ENCODE data around the gene FBXO11.
A peak's percentile ranks its signal among the peaks of the same experiment; 100 is the strongest.
"Not testable (repeated sequence)": the region's sequence is repeated elsewhere in the genome, so short reads cannot be mapped to it uniquely, and the experiment has no call there.

The FBXO11 gene

DNA sequence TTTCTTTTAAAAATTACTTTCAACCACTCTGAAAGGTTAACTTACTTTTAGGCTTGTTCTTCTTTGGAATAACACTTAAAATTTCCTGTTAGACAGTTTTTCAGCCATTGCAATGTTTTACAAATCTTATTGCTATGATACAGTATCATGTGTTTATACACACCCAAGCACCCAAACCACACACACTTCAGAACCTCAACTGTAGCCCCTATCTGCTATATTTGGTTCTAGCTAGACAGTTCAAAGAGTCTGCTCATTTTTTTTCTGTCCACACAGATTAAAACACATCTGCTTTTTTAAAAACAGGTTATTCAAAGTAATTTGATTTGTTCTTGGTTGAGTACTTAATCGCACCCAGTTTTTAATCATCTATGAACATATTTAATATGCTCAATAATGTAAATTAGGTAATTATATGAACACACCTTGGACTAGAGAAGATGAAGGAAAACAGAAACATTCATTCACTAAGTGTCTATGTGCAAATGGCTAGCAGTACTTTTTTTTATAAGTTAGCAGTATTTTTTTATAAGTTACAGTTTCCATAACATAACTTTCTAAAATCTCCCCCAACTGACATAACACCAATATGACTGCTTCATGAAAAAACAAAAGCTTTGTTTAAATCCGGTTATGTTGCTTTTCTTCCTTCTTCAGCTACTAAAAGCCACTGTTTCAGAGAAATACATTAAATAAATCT lies 17.6 kb downstream of the FBXO11 start:
- ATAC-seq: no peak
- Mint-ChIP-seq H3K27me3 (no peaks in the 10 kb centered on the region), H3K27ac (no peak overlapping the region), H3K9me3 (no peaks in the 10 kb centered on the region), H3K4me3 (no peak overlapping the region), H3K4me1 (peaks cover 52% of the 10 kb centered on the region), H3K36me3 (peaks cover 14% of the 10 kb centered on the region)

DNA sequence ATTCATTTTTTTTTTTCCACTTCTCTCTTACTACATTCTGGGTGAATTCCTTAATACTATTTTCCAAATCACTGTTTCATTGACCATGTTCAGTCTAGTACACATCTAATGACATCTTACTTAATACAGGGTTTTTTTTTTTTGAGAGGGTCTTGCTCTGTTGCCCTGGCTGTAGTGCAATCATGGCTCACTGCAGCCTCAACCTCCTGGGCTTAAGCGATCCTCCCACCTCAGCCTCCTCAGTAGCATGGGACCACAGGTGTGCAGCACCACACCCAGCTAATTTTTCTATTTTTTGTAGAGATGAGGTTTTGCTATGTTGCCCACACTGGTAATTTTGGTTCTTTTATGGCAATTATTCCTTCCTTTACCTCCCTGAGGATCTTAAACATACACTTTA lies 29.4 kb downstream of the FBXO11 start:
- H3K27ac Mint-ChIP-seq: no peak overlapping the region
- H3K9me3 Mint-ChIP-seq: peaks cover 3% of the 10 kb centered on the region
- H3K4me1 Mint-ChIP-seq: peaks cover 64% of the 10 kb centered on the region
- H3K27me3 Mint-ChIP-seq: no peaks in the 10 kb centered on the region
- no peak overlapping the region for H3K4me3 Mint-ChIP-seq
- no peak for ATAC-seq
- H3K36me3 Mint-ChIP-seq: peaks cover 22% of the 10 kb centered on the region

DNA sequence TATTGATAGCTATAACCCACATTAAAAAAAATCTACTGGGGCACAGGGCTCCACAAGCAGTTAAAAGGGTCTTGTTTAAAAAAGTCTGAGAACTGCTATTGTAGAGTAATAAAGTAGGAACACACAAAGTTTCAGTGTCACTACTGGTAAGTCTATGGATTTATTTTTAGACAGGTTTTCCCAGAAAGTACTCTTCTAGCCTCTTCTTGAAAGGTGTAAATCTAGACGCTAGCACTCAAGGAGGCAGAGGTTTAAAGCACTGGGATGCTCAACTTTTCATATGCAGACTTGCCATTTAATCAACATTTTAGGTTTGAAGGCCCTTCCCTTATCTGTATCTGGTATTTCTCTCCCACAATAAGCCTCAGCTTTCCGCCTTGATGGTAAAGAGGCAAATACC lies 33.4 kb downstream of the FBXO11 start:
- Mint-ChIP-seq H3K36me3 (peaks cover 39% of the 10 kb centered on the region), H3K27me3 (no peaks in the 10 kb centered on the region), H3K9me3 (peaks cover 3% of the 10 kb centered on the region), H3K27ac (no peak overlapping the region), H3K4me1 (peaks cover 69% of the 10 kb centered on the region), H3K4me3 (no peak overlapping the region)
- no peak for ATAC-seq

DNA sequence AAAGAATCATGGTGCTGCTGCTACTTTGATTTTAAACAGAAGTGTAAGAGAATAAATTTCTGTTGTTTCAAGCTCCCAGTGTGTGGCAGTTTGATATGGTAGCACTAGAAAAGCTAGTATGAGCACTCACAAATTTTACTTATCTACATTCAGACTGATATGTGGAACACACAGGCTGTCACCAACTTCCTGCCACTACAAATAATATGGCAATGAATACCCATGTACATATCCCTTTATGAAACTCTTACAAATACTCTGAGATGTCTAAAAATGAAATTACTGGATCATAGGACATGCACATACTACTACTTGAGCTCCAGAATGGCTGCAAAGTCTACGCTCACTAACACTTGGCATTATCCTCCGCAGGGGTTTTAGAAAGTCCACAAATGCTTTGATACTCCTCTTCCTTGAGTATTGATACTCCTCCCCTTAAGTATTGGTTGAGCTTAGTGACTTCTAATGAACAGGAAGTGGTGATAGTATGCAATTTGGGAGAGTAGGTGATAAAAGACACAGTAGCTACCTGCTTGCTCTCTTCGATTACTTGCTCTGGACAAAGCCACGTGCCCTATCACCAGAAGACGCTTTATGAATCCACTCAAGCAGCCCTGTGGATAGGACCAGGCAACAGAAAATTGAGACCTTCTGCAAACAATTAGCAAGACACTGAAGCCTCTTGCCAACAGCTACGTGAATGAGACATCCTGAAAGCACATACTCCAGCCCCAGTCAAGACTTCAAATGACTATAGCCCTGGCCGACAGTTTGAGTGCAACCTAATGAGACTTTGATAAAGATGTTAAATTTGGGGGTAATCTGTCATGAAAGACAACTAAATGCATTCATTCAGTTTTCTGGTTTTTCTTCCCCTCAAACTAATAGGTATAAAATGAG lies 35.4 kb downstream of the FBXO11 start:
- Mint-ChIP-seq H3K4me1 (peaks cover 69% of the 10 kb centered on the region), H3K4me3 (no peak overlapping the region), H3K27ac (peak overlapping the region; percentile 4)

DNA sequence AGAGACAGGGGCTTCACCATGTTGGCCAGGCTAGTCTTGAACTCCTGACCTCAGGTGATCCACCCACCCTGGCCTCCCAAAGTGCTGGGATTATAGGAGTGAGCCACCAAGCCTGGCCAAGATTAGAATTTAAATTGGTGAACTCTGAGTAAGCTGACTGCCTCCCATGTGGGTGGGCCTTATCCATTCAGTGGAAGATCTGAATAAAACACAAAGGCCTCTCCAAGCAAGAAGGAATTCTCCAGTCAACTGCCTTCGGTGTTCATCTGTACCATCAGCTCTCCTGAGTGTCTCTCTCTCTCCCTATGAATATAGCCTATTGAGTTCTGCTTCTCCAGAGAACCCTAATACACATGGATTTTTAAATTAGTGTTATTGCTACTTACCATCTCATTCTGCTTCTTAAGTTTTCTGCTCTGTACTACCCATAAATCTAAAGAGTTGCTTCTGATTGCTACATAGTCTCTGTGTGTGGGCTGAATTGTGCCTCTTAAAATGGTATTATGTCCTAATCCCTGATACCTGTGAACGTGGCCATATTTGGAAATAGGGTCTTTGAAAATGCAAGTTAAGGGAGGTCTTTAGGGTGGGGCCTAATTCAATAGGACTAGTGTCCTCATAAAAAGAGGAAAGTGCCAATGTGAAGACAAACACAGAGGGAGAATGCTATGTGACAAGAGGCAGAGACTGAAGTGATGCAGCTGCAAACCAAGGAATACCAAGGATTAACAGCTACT lies 36.3 kb downstream of the FBXO11 start:
- H3K4me3 Mint-ChIP-seq: no peak overlapping the region
- no peaks in the 10 kb centered on the region for H3K27me3 Mint-ChIP-seq
- no peaks in the 10 kb centered on the region for H3K9me3 Mint-ChIP-seq
- ATAC-seq: no peak
- peak overlapping the region; percentile 57 for H3K27ac Mint-ChIP-seq
- peaks cover 27% of the 10 kb centered on the region for H3K36me3 Mint-ChIP-seq
- H3K4me1 Mint-ChIP-seq: peaks cover 75% of the 10 kb centered on the region

More for the DNA sequence above, 35.4 kb downstream of the FBXO11 start:
- ATAC-seq: no peak
- Mint-ChIP-seq H3K9me3 (no peaks in the 10 kb centered on the region), H3K36me3 (peaks cover 27% of the 10 kb centered on the region), H3K27me3 (no peaks in the 10 kb centered on the region)

DNA sequence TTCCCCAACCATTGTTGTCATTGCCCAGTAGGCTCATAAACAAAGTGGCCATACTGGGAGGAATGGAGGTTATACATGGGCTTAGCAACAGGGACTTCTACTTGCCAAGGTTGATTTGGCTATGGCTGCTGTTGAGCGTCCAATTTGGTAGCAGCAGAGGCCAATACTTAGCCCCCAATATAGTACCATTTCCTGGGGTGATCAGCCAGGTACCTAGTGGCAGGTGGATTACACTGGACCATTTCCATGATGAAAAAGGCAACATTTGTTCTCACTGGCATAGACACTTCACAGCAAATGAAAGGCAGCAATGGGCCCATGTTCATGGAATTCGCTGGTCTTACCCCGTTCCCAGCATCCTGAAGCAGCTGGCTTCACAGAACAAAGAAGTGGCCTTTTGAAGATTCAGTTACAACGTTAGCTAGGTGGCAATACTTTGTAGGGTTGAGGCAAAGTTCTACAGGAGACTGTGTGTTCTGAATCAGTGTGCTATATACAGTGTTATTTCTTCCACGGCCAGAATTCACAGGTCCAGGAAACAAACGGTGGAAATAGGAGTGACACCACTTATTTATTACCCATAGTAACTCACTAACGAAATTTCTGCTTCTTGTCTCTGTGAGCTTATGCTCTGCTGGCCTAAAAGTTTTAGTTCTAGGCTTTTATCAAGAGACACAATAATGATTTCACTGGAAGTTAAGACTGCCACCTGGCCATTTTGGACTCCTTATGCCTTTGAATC lies 37.5 kb downstream of the FBXO11 start:
- Mint-ChIP-seq H3K4me3 (no peak overlapping the region), H3K4me1 (peaks cover 76% of the 10 kb centered on the region), H3K27ac (peak overlapping the region; percentile 57), H3K36me3 (peaks cover 27% of the 10 kb centered on the region), H3K9me3 (no peaks in the 10 kb centered on the region), H3K27me3 (no peaks in the 10 kb centered on the region)
- no peak for ATAC-seq

DNA sequence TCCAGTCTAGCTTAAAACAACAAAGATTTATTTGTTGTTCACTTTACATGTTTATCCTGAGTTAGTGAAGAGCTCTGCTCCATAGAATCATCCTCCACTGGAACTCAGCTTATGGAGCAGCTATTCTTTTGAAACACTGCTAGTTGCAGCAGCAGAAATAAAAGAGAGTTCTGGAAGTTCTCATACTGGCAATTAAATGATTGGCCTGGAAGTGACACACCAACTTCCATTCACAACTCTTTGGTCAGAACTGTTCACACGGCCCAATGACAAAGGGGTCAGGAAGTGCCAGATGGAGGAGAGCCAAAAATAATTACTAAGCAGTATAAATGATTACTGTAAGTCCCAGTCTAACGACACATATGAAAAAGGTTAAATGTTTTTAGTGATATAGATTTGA lies 39.1 kb downstream of the FBXO11 start:
- no peak for ATAC-seq
- peaks cover 67% of the 10 kb centered on the region for H3K4me1 Mint-ChIP-seq
- no peak overlapping the region for H3K4me3 Mint-ChIP-seq
- H3K27me3 Mint-ChIP-seq: no peaks in the 10 kb centered on the region
- peak overlapping the region; percentile 44 for H3K27ac Mint-ChIP-seq
- no peaks in the 10 kb centered on the region for H3K9me3 Mint-ChIP-seq
- peaks cover 24% of the 10 kb centered on the region for H3K36me3 Mint-ChIP-seq

DNA sequence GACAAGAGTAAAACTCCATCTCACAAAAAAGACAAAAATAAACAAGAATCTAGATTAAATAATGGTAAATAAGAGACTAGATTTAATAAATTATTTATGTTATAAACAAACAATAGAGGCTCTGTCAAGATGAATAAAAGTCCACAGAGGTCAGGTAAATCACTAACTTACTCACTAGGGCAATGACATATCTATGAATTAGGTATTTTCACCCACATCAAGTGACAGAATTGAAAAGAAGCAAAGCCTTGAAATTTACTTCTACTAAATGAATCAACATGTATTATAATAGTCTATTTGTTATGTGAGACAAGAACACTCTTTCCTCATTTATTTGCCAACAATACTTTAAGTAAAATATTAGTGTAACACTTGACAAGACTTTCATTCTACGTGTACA lies 41.7 kb downstream of the FBXO11 start:
- no peak for ATAC-seq
- H3K27ac Mint-ChIP-seq: peak overlapping the region; percentile 46
- no peaks in the 10 kb centered on the region for H3K9me3 Mint-ChIP-seq
- H3K36me3 Mint-ChIP-seq: peaks cover 6% of the 10 kb centered on the region
- H3K27me3 Mint-ChIP-seq: no peaks in the 10 kb centered on the region
- H3K4me1 Mint-ChIP-seq: peaks cover 47% of the 10 kb centered on the region
- no peak overlapping the region for H3K4me3 Mint-ChIP-seq

DNA sequence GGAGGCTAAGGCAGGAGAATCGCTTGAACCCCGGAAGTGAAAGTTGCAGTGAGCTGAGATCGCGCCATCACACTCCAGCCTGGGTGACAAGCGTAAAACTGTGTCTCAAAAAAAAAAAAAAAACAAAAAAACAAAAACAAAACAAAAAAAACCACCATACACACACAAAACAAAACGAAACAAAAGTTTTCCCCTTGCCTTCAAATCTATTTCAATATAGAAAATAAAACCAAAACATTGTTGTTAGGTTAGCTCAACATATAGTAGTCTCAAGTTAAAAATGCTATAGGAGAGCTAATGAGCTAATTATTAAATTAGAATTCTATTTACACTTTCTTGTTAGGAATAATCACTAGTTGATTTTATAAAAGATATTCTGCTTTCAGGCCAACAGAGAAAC lies 43.3 kb downstream of the FBXO11 start:
- Mint-ChIP-seq H3K4me1 (peaks cover 37% of the 10 kb centered on the region), H3K27me3 (no peaks in the 10 kb centered on the region), H3K36me3 (no peaks in the 10 kb centered on the region), H3K9me3 (no peaks in the 10 kb centered on the region), H3K4me3 (no peak overlapping the region), H3K27ac (no peak overlapping the region)
- no peak for ATAC-seq

DNA sequence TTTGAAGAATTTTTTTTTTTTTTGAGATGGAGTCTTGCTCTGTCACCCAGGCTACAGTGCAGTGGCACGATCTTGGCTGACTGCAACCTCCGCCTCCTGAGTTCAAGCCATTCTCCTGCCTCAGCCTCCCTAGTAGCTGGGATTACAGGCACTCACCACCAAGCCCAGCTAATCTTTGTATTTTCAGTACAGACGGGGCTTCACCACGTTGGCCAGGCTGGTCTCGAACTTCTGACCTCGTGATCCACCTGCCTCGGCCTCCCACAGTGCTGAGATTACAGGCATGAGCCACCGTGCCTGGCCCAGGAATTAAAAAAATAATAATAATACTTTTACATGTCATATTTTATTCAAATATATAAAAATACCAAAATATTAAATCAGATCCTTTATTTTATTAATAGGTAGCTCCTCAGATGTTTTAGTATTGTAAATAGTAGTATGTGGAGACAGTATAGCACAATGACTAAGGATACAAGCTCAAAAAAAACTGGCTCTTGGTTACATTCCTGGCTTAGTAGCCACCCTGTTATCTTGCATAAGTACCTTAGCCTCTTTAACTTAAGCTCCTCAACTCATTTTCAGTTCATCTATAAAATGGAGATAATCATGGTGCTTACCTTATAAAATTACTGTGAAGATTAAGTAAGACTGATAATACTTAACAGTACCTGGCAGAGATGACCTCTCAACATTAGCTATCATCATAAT lies 53.1 kb downstream of the FBXO11 start:
- not testable (repeated sequence) for H3K9me3 Mint-ChIP-seq, ATAC-seq, H3K27me3 Mint-ChIP-seq, H3K36me3 Mint-ChIP-seq, H3K4me3 Mint-ChIP-seq
- Mint-ChIP-seq H3K4me1 (peaks cover 66% of the 10 kb centered on the region), H3K27ac (peak overlapping the region; percentile 14)

DNA sequence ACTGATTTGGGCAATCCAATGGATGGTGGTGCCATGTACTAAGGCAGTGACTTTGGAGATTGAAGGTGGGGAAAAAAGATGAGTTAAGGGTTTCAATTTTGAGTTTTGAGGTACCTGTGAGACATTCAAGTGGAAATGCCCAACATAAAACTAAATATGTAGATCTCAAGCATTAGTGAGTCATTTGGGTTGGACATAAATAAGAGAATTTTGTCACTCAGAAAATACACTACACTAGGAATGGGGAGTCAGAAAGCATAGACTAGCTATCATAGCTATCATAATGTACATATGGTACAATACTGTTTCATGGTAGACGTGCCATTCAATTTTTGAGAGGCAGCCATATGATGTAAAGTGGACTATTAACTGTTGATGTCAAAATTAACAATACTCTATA lies 56.1 kb downstream of the FBXO11 start:
- Mint-ChIP-seq H3K27ac (no peak overlapping the region), H3K36me3 (peaks cover 13% of the 10 kb centered on the region), H3K4me1 (peaks cover 51% of the 10 kb centered on the region), H3K27me3 (no peaks in the 10 kb centered on the region), H3K4me3 (no peak overlapping the region), H3K9me3 (no peaks in the 10 kb centered on the region)
- no peak for ATAC-seq

DNA sequence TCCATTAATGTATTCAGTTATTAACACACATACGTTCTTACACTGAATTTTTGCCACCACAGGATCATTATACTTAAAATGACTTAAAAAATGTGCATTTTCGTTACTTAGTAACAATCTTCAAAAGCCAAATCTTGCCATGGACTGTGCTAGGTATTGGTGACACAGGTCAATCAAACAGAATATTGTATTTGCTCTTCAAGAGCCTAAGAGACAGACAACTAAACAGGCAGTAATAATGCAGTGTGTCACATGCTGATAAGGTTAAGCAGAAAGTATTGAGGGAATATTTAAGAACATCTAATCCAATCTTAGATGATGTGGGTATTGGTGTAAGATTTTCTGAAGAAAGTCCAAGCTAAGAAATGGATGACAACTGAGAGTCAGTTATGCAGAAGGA lies 56.9 kb downstream of the FBXO11 start:
- Mint-ChIP-seq H3K36me3 (peaks cover 13% of the 10 kb centered on the region), H3K4me3 (no peak overlapping the region), H3K27ac (no peak overlapping the region), H3K9me3 (no peaks in the 10 kb centered on the region), H3K27me3 (no peaks in the 10 kb centered on the region), H3K4me1 (peaks cover 56% of the 10 kb centered on the region)
- ATAC-seq: no peak

DNA sequence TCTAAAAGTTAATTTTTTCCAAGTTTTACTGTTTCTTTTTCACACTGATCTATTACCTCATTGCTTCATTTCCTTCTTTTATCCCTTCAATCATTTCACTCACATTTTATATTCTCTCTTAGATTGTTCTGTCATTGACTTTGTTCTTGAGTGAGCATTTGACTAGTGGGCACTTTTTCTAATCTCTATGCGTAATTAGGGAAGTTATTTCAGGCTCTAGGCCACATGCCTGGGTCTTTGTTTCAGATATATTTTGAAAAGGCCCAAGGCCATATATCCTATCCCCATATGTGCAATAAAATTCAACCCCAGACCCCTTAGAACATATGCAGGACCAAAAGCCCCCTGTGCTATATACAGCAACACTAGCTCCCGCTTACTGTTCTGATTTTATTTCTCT lies 62.1 kb downstream of the FBXO11 start:
- ATAC-seq: no peak
- Mint-ChIP-seq H3K9me3 (no peaks in the 10 kb centered on the region), H3K27ac (no peak overlapping the region), H3K36me3 (peaks cover 10% of the 10 kb centered on the region), H3K4me1 (peaks cover 30% of the 10 kb centered on the region), H3K27me3 (no peaks in the 10 kb centered on the region), H3K4me3 (no peak overlapping the region)

DNA sequence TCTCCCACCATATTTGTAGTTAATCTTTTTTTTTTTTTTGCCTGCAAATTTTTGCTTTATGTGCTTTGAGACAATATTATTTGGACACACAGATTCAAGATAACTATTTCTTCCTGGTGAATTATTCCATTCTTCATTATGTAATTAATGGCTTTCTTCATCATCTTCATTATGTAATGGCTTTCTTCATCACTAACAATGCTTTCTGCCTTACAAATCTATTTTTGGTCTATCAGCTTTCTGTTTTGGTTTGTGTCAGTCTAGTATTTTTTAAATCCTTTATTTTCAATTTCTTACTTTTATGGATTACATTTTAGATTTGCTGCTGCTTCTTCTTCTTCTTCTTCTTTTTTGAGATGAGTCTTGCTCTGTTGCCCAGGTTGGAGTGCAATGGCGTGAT lies 62.9 kb downstream of the FBXO11 start:
- Mint-ChIP-seq H3K9me3 (no peaks in the 10 kb centered on the region), H3K27me3 (no peaks in the 10 kb centered on the region), H3K4me3 (no peak overlapping the region), H3K36me3 (peaks cover 16% of the 10 kb centered on the region), H3K4me1 (peaks cover 30% of the 10 kb centered on the region), H3K27ac (no peak overlapping the region)
- ATAC-seq: no peak

All from stimulated activated memory B cell treated with anti-CD40 and anti-IgM and Interleukin-4, amounts not matched to agents 10 μg/mL and 1 μg/mL and 100 μg/mL, for 72 hours (primary cell).